GM18507 (cell line): ENCODE results near the gene CRNKL1.

Experiments
- DNase-seq: peaks from one replicate; pipeline ENCODE4 v3.0.0; 2011; ENCODE audit warnings: low read depth; ENCODE audit not compliant: insufficient read length; ENCODE audit errors: extremely low spot score
- FAIRE-seq: peaks from 2 replicates; lab custom pipeline; 2011; peaks lifted over from hg19 to GRCh38; lab: Jason Lieb, UNC

CRNKL1 gene

GRCh38 chr20:19991308-19991707, 61.0 kb downstream of the CRNKL1 start:
- FAIRE-seq = no peak
- DNase-seq = no peak

DNA sequence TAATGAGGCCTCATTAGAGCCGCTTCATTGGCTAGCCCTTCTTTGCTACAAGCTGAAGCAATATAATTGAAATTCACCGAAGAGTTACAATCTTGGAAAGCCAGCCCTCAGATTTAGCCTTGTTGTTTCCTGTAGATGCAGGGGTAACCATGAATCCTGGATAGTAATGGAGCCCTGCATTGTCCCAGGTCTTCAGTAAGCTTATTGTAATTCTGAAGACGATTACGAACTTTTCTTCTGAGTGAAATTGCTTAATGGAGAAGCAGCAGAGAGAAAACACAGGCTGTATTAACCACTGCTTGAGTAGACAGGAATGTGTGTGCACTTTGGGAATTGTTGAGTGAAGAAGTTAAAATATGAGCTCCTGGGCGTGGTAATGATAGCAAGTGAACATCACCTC, 61.4 kb downstream of the CRNKL1 start:
- DNase-seq = no peak
- FAIRE-seq = no peak

- FAIRE-seq (no peak), DNase-seq (no peak)
These were observed 65.2 kb downstream of the CRNKL1 start for GRCh38 chr20:19987046-19987445.

- FAIRE-seq = no peak
- DNase-seq = no peak
These were observed 65.8 kb downstream of the CRNKL1 start for GRCh38 chr20:19986419-19986818.
